H1 (cell line): Measurements from ENCODE around the gene TMC6. TPM values are rescaled to one million over a fixed set of nuclear protein-coding genes. Genes with fewer than 3 reads are reported as not detected.

ENCODE experiments used
- EP300 ChIP-seq, 2 experiments: IDR thresholded peaks; 1 replicate in 1 of 2; 2 replicates in 1 of 2; pipeline ENCODE4 v1.6.1; 2011 to 2012; ENCODE audit warnings: low read depth in 2 of 2, low read length in 2 of 2, mild to moderate bottlenecking in 2 of 2, borderline replicate concordance in 1 of 2, inconsistent platforms in 1 of 2, moderate library complexity in 1 of 2
- SUZ12 ChIP-seq: fragments of 200-600 bp; sonication (generic); IDR thresholded peaks from 2 replicates; pipeline ENCODE4 v1.6.1; 2012; ENCODE audit warnings: mild to moderate bottlenecking, inconsistent platforms, low read length, moderate library complexity, mixed read lengths
- polyA plus RNA-seq, 7 experiments: library from polyadenylated mRNA; depleted of rRNA in 3 of 7; stranded (reverse) in 5 of 7; unstranded in 2 of 7; fragments of >200 nt in 5 of 7; fragments of 200-250 nt in 2 of 7; gene quantifications; 1 replicate in 5 of 7; 2 replicates in 1 of 7; 4 replicates in 1 of 7; pipeline versions ENCODE4 v1.2.1 to v1.2.3, GENCODE V29; 2011 to 2013; ENCODE audit warnings: missing spikeins in 2 of 7, mixed read lengths in 2 of 7
- total RNA-seq: library from RNA; stranded (reverse); fragmentation: NEBNext Ultra II Directional; extraction: Animal tissue kit (Norgen Biotek cat#: 25700); gene quantifications from 2 replicates; pipeline ENCODE4 v1.2.1, GENCODE V29; 2021

TMC6 gene
- total and polyA plus RNA-seq, 2 of the 8 experiments (the other 6 are each of a cell fraction or from before 2014, with no cell fraction given) = 39.4 to 77.6 TPM

- TF ChIP-seq EP300 (IDR thresholded peaks at IDR 0.05; ENCODE audit: borderline replicate concordance in 1 of 2, low read depth in 2 of 2, low read length in 2 of 2) (no peak), SUZ12 (no peak)
Measured at GRCh38 chr17:78079253-78079652, 49.3 kb downstream of the TMC6 start (continued).
